GM12878 (cell line): ENCODE measurements around the gene ZNF574. TPM values are rescaled to one million over a fixed set of nuclear protein-coding genes. Genes with fewer than 3 reads are reported as not detected.

ENCODE experiments used
- CREB1 ChIP-seq: IDR thresholded peaks from 2 replicates; pipeline ENCODE4 v1.6.1; 2012; ENCODE audit warnings: low read depth, mild to moderate bottlenecking, inconsistent platforms
- DPF2 ChIP-seq: fragments of 450-650 bp; IDR thresholded peaks from 2 replicates; pipeline ENCODE4 v1.6.1; 2017; ENCODE audit warnings: mild to moderate bottlenecking
- EED ChIP-seq: sonication (generic); IDR thresholded peaks from 2 replicates; pipeline ENCODE4 v1.6.1; 2016; ENCODE audit warnings: antibody characterized with exemption, low read depth
- FOXM1 ChIP-seq: IDR thresholded peaks from 2 replicates; pipeline ENCODE4 v1.6.1; 2012; ENCODE audit warnings: low read depth, mild to moderate bottlenecking, inconsistent platforms, low read length, moderate library complexity
- HDGF ChIP-seq: fragments of 450-650 bp; IDR thresholded peaks from 2 replicates; pipeline ENCODE4 v1.6.1; 2016; ENCODE audit warnings: antibody characterized with exemption
- HSF1 ChIP-seq: fragments of 150-350 bp; IDR thresholded peaks from 2 replicates; pipeline ENCODE4 v1.6.1; 2014; ENCODE audit warnings: mild to moderate bottlenecking, low read depth, low read length
- IRF5 ChIP-seq: fragments of 450-650 bp; IDR thresholded peaks from 2 replicates; pipeline ENCODE4 v1.6.1; 2017; ENCODE audit warnings: borderline replicate concordance
- MEF2B ChIP-seq: fragments of 450-650 bp; IDR thresholded peaks from 2 replicates; pipeline ENCODE4 v1.6.1; 2018; ENCODE audit warnings: mild to moderate bottlenecking, moderate library complexity; ENCODE audit not compliant: partially characterized antibody, poor library complexity, severe bottlenecking
- MLLT1 ChIP-seq: fragments of 450-650 bp; IDR thresholded peaks from 2 replicates; pipeline ENCODE4 v1.6.1; 2016; ENCODE audit warnings: mild to moderate bottlenecking
- PBX3 ChIP-seq: IDR thresholded peaks from 2 replicates; pipeline ENCODE4 v1.6.1; 2011; ENCODE audit warnings: mild to moderate bottlenecking, low read depth, low read length, moderate library complexity; ENCODE audit not compliant: insufficient replicate concordance
- POLR2A ChIP-seq: IDR thresholded peaks from 2 replicates; pipeline ENCODE4 v1.6.1; 2011; ENCODE audit warnings: low read depth, mild to moderate bottlenecking, low read length
- RELA ChIP-seq: fragments of 450-650 bp; IDR thresholded peaks from 2 replicates; pipeline ENCODE4 v1.8.0; 2014; ENCODE audit warnings: borderline replicate concordance; ENCODE audit not compliant: partially characterized antibody
- SUPT20H ChIP-seq: IDR thresholded peaks from 2 replicates; pipeline ENCODE4 v1.6.1; 2011; ENCODE audit warnings: low read depth, mild to moderate bottlenecking, low read length, moderate library complexity, borderline replicate concordance; ENCODE audit not compliant: control insufficient read depth
- TAF1 ChIP-seq: IDR thresholded peaks from 2 replicates; pipeline ENCODE4 v1.6.1; 2011; ENCODE audit warnings: mild to moderate bottlenecking, low read depth, low read length, borderline replicate concordance
- ZNF24 ChIP-seq: fragments of 450-650 bp; IDR thresholded peaks from 2 replicates; pipeline ENCODE4 v1.6.1; 2017; ENCODE audit warnings: antibody characterized with exemption, mild to moderate bottlenecking
- polyA plus RNA-seq, 11 experiments: library from polyadenylated mRNA; depleted of rRNA in 4 of 11; unstranded in 6 of 11; stranded (reverse) in 5 of 11; fragments of >200 nt; fragmentation: Nextera tagmentation in 4 of 11; fragmentation: Illumina TruSeq in 1 of 11; extraction: Ambion mirVana in 4 of 11; extraction: Trizol in 1 of 11; gene quantifications; 1 replicate in 1 of 11; 2 replicates in 10 of 11; pipeline versions ENCODE4 v1.2.1 to v1.2.3, GENCODE V29; 2011 to 2016; ENCODE audit warnings: inconsistent platforms in 2 of 11, missing spikeins in 2 of 11, low read depth in 1 of 11
- total RNA-seq, 4 experiments: library from RNA; depleted of rRNA in 3 of 4; stranded (reverse); fragments of >200 nt in 3 of 4; fragmentation: Illumina TruSeq in 1 of 4; extraction: Trizol in 1 of 4; gene quantifications; 2 replicates each; pipeline versions ENCODE4 v1.2.1 to v1.2.3, GENCODE V29; 2013 to 2021

The ZNF574 gene
- total and polyA plus RNA-seq, 10 of the 15 experiments (the other 5 are each of a cell fraction or from before 2014, with no cell fraction given): 0.32 to 25.6 (median 11.4) TPM

GRCh38 chr19:42121656-42122069 lies 45.7 kb downstream of the ZNF574 start (continued):
- TF ChIP-seq HSF1 (no peak), TAF1 (no peak), SUPT20H (no peak), POLR2A (0 out of 2 replicates have a peak, but pooled peaks have one; percentile 43), EED (peak; percentile 67; the same call in 1 of the 2 replicates), IRF5 (no peak), HDGF (peak; percentile 73; the same call in 1 of the 2 replicates), MLLT1 (no peak), CREB1 (peak; percentile 35; the same call in 1 of the 2 replicates), DPF2 (peak; percentile 71; the same call in 1 of the 2 replicates), RELA (peak; percentile 85), ZNF24 (no peak), FOXM1 (peak; percentile 30; the same call in 1 of the 2 replicates), PBX3 (no peak), MEF2B (peak; percentile 78)
